Tibial nerve (tissue), 4 donors: ENCODE measurements around the gene HMCN1.

Experiments used
- EP300 ChIP-seq, 2 donors: sonication (generic); formaldehyde crosslinking; IDR thresholded peaks; one replicate each; pipeline ENCODE4 v1.6.1; 2017; ENCODE audit warnings: antibody characterized with exemption in 2 of 2, mild to moderate bottlenecking in 1 of 2
- POLR2A ChIP-seq, 2 donors: fragments of 450-650 bp; IDR thresholded peaks; one replicate each; pipeline ENCODE4 v1.6.1; 2017; ENCODE audit warnings: antibody characterized with exemption in 2 of 2, mild to moderate bottlenecking in 2 of 2, moderate library complexity in 2 of 2
- TF ChIP-seq, protein P1 (sequence below), 5 experiments: fragments of 200-600 bp in 3 of 5; fragments of 450-650 bp in 2 of 5; sonication (generic) in 3 of 5; IDR thresholded peaks; one replicate each; pipeline ENCODE4 v1.5.1; 2016 to 2019; ENCODE audit warnings: antibody characterized with exemption in 5 of 5, mild to moderate bottlenecking in 3 of 5, moderate library complexity in 2 of 5

DNA sequence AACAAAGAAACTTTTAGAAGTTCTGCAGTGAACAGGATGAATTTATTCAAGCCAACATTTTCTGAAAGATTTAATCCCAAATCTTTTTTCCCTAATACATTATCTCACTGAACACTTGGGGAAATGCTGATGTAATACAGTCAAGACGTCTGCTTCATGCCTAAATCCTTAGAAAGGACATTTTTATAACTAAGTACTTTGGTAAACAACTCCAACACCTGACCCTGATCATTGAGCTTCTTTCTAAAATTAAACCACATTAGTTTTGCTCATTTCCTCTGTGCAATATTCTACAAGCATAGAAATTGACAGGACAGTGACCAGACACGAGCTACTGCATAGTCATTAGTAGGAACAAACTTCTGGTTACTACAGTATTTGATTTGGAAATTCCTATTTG is 457.3 kb downstream of the HMCN1 start:
- TF ChIP-seq, protein P1, sequence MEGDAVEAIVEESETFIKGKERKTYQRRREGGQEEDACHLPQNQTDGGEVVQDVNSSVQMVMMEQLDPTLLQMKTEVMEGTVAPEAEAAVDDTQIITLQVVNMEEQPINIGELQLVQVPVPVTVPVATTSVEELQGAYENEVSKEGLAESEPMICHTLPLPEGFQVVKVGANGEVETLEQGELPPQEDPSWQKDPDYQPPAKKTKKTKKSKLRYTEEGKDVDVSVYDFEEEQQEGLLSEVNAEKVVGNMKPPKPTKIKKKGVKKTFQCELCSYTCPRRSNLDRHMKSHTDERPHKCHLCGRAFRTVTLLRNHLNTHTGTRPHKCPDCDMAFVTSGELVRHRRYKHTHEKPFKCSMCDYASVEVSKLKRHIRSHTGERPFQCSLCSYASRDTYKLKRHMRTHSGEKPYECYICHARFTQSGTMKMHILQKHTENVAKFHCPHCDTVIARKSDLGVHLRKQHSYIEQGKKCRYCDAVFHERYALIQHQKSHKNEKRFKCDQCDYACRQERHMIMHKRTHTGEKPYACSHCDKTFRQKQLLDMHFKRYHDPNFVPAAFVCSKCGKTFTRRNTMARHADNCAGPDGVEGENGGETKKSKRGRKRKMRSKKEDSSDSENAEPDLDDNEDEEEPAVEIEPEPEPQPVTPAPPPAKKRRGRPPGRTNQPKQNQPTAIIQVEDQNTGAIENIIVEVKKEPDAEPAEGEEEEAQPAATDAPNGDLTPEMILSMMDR (IDR thresholded peaks at IDR 0.05), result no peak
- TF ChIP-seq EP300 (IDR thresholded peaks at IDR 0.05) (no peak), POLR2A (IDR thresholded peaks at IDR 0.05) (no peak)
